Activated effector memory CD4-positive, alpha-beta T cell treated with anti-CD3 and anti-CD28 coated beads, Interleukin-2, amount 50 U/mL, for 16 hours (primary cell): ENCODE data around the gene SELENOM.
"Not testable (repeated sequence)": the region's sequence is repeated elsewhere in the genome, so short reads cannot be mapped to it uniquely, and the experiment has no call there.

Experiments
- DNase-seq: peaks from one replicate; pipeline ENCODE4 v3.0.0-alpha.2; 2020

The SELENOM gene

GRCh38 chr22:31089160-31090100, 17.9 kb downstream of the SELENOM start:
- DNase-seq, result peak; percentile 81

- DNase-seq, result no peak
Measured at GRCh38 chr22:31088233-31088986, 19.0 kb downstream of the SELENOM start.

- no peak for DNase-seq
Measured at GRCh38 chr22:31087744-31088215, 19.6 kb downstream of the SELENOM start.

GRCh38 chr22:31086703-31087330, 20.6 kb downstream of the SELENOM start:
- DNase-seq, result no peak

- DNase-seq, result no peak
Measured at GRCh38 chr22:31085928-31086327, 21.4 kb downstream of the SELENOM start.

- no peak for DNase-seq
Measured at GRCh38 chr22:31085493-31085824, 21.9 kb downstream of the SELENOM start.

GRCh38 chr22:31084811-31085492, 22.4 kb downstream of the SELENOM start:
- peak; percentile 95 for DNase-seq

- DNase-seq, result no peak
Measured at GRCh38 chr22:31083923-31084810, 23.2 kb downstream of the SELENOM start.

- no peak for DNase-seq
Measured at GRCh38 chr22:31083377-31083768, 24.0 kb downstream of the SELENOM start.

GRCh38 chr22:31082606-31083376, 24.6 kb downstream of the SELENOM start:
- peak; percentile 79 for DNase-seq

- DNase-seq, result no peak
Measured at GRCh38 chr22:31081963-31082605, 25.3 kb downstream of the SELENOM start.

- DNase-seq, result peak; percentile 96
Measured at GRCh38 chr22:31080848-31081649, 26.3 kb downstream of the SELENOM start, which contains the start of gene SMTN. Gene SMTN (plus strand): TSS chr22:31081318. CDS start chr22:31083259, 1,941 bp downstream.

- DNase-seq, result no peak
Measured at GRCh38 chr22:31080164-31080847, 27.1 kb downstream of the SELENOM start.

- no peak for DNase-seq
Measured at GRCh38 chr22:31079095-31079642, 28.2 kb downstream of the SELENOM start.

GRCh38 chr22:31078389-31078788, 29.0 kb downstream of the SELENOM start:
- DNase-seq, result not testable (repeated sequence)

- DNase-seq, result no peak
Measured at GRCh38 chr22:31077681-31078080, 29.7 kb downstream of the SELENOM start.

- no peak for DNase-seq
Measured at GRCh38 chr22:31075961-31076360, 31.4 kb downstream of the SELENOM start.

- DNase-seq, result not testable (repeated sequence)
Measured at GRCh38 chr22:31073545-31074145, 33.7 kb downstream of the SELENOM start.
